ENCODE measurements around the gene DLEU7. TPM values are rescaled to one million over a fixed set of nuclear protein-coding genes. Genes with fewer than 3 reads are reported as not detected.

The DLEU7 gene
- total RNA-seq = 1 to 10 TPM in 1 of 4 donors, not detected in 3; 1.2 TPM

- H3K36me3 ChIP-seq = no peaks in the 10 kb centered on the region
- no peaks in the 10 kb centered on the region for H3K9me3 ChIP-seq
- peak within 1 kb of the TSS in 1 of 4 donors; percentile 10 for H3K27ac ChIP-seq
- TF ChIP-seq POLR2A (IDR thresholded peaks at IDR 0.05) (no peak), CTCF (IDR thresholded peaks at IDR 0.05) (no peak)
- DNase-seq = no peak
- peaks cover 0 to 8% (median 0%) of the 10 kb centered on the region in 4 donors for H3K4me1 ChIP-seq
- peak within 1 kb of the TSS; percentile 30 to 41 (median 38) for H3K4me3 ChIP-seq
- no peaks in the 10 kb centered on the region for H3K27me3 ChIP-seq
Observed at GRCh38 chr13:50843257-50844083, at the start of gene DLEU7. Gene DLEU7, minus strand, starts transcription at chr13:50843692. Its CDS starts 46 bp downstream, at chr13:50843646.

DNA sequence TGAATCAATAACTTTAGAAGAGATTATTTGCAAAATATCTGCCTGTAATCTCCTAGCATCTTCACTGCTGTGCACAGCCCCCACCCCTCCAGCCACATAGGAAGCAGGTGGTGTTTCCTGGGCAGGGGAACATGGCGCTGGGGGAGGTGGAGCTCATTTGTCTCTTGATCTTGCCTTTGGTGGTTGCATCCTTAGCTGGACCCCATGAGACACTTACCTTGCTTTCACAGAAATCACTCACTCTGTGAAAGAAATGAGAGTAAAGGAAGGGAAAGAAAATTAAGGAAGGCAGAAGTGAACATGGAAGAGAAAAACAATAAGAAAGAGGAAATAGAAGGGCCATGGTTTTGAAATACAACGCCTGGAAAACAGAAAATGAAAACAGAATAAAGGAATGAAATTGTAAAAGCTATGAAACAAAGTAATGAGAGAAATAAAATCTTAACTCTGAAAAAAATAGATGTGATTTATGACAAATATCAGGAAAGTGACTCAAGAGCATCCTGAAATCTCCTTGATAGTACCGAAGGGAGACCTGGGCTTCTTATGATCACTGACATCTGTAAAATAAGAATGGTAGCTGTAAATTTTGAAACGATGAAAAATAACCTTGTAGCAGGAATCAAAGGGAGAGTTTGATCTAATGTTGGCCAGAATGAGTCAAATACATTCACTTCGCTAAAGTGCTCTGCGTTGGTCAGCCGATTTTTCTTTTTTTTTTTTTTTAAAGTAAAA is 48.9 kb upstream of the DLEU7 start:
- Histone ChIP-seq H3K27ac (peak overlapping the region in 3 of 4 donors; percentile 68 to 71 (median 68)), H3K27me3 (no peaks in the 10 kb centered on the region), H3K4me1 (peaks cover 0 to 12% (median 0%) of the 10 kb centered on the region in 4 donors), H3K36me3 (no peaks in the 10 kb centered on the region), H3K4me3 (peak overlapping the region in 1 of 4 donors; percentile 0), H3K9me3 (no peaks in the 10 kb centered on the region)
- TF ChIP-seq CTCF (IDR thresholded peaks at IDR 0.05) = no peak
- TF ChIP-seq POLR2A (IDR thresholded peaks at IDR 0.05) = no peak
- DNase-seq = peak in 2 of 3 donors; percentile 80 to 84

DNA sequence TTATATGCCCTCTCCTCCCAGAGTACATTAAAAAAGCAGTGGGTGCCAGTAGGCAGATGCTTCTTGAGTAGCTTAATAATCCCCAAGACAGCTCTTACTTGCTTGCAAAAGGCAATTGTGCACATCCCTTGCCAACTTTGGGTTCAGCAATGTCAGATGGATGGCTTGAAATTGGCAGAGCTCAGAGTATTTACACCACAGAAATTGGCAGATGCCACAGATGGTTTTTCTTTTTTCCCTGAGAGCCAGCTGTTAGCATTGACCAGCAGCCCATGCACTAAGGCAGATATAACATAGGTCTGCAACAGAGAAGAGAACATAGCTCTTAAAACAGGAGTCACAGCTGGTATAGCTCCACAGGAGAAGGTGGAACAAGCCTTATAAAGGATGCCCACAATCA is 47.7 kb upstream of the DLEU7 start:
- no peak for DNase-seq

DNA sequence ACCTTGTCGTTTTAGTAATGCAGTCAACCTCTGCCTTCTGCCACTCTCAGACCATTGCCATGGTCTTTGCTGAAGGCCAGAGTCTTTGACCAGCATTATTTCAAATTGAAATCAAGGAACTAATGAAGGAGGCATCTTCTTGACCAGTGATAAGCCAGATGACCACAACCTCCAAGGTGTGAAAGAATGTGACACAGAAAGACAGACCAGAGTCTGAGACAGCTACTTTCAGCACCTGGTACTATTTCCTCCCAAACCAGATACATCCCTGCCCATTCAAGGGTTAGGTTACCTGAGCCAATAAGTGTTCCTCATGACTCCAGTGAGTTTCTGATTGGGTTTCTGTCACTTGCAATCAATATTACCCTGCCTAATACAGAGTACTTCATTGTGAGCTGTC is 45.8 kb upstream of the DLEU7 start:
- no peak overlapping the region for H3K27ac ChIP-seq
- no peak for DNase-seq
- no peaks in the 10 kb centered on the region for H3K9me3 ChIP-seq
- H3K27me3 ChIP-seq = no peaks in the 10 kb centered on the region
- no peak for TF ChIP-seq CTCF (IDR thresholded peaks at IDR 0.05)
- TF ChIP-seq POLR2A (IDR thresholded peaks at IDR 0.05) = no peak
- no peak overlapping the region for H3K4me3 ChIP-seq
- H3K4me1 ChIP-seq = peaks cover 0 to 11% (median 0%) of the 10 kb centered on the region in 4 donors
- no peaks in the 10 kb centered on the region for H3K36me3 ChIP-seq

More for the DNA sequence above, 47.7 kb upstream of the DLEU7 start:
- no peak for TF ChIP-seq CTCF (IDR thresholded peaks at IDR 0.05)
- no peak for TF ChIP-seq POLR2A (IDR thresholded peaks at IDR 0.05)
- H3K27me3 ChIP-seq = no peaks in the 10 kb centered on the region
- H3K9me3 ChIP-seq = no peaks in the 10 kb centered on the region
- no peaks in the 10 kb centered on the region for H3K36me3 ChIP-seq
- H3K4me3 ChIP-seq = no peak overlapping the region
- peak overlapping the region in 1 of 4 donors; percentile 68 for H3K27ac ChIP-seq
- H3K4me1 ChIP-seq = peaks cover 0 to 12% (median 0%) of the 10 kb centered on the region in 4 donors

DNA sequence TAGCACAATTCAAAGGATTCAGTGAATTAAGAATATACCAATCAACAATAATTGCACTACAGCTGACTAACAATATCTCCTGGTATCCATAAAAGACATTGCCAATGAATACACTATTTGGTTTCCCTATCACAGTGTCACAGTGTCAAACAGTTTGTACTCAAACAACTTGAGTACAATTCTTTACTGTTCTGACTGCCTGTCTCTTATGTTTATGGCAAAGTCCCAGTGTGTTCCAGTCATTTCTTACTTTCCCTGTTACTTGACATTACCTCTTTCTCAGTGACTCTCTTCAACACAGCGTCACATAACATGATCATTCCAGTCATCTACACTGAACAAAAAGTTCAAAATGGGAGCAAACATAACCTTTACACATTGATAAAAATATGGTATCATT is 44.9 kb upstream of the DLEU7 start:
- H3K4me1 ChIP-seq = peaks cover 0 to 1% (median 0%) of the 10 kb centered on the region in 4 donors
- H3K27me3 ChIP-seq = no peaks in the 10 kb centered on the region
- TF ChIP-seq POLR2A (IDR thresholded peaks at IDR 0.05) (no peak), CTCF (IDR thresholded peaks at IDR 0.05) (no peak)
- H3K4me3 ChIP-seq = no peak overlapping the region
- H3K36me3 ChIP-seq = no peaks in the 10 kb centered on the region
- H3K9me3 ChIP-seq = no peaks in the 10 kb centered on the region
- H3K27ac ChIP-seq = no peak overlapping the region
- no peak for DNase-seq

Measured in Peyer's patch (tissue), 4 donors.